Mesenteric fat pad (tissue), 1 donor: Measurements from ENCODE around the gene ERLEC1. TPM values are rescaled to one million over a fixed set of nuclear protein-coding genes. Genes with fewer than 3 reads are reported as not detected.
"Not testable (repeated sequence)": the region's sequence is repeated elsewhere in the genome, so short reads cannot be mapped to it uniquely, and the experiment has no call there.

ENCODE experiments used
- DNase-seq: peaks from one replicate; pipeline ENCODE4 v3.0.0-alpha.2; 2020; ENCODE audit warnings: low spot score
- long read RNA-seq: library from polyadenylated mRNA; unstranded; transcript quantifications from one replicate; pipeline ENCODE4 v2.0.0, GENCODE V29; 2020
- total RNA-seq: library from RNA; stranded (reverse); fragmentation: NEBNext Ultra II Directional; extraction: Animal tissue kit (Norgen Biotek cat#: 25700); gene quantifications from one replicate; pipeline ENCODE4 v1.2.1, GENCODE V29; 2021
- donor health status: DM: yes; HTN: yes; CAD: no.

Gene ERLEC1, protein sequence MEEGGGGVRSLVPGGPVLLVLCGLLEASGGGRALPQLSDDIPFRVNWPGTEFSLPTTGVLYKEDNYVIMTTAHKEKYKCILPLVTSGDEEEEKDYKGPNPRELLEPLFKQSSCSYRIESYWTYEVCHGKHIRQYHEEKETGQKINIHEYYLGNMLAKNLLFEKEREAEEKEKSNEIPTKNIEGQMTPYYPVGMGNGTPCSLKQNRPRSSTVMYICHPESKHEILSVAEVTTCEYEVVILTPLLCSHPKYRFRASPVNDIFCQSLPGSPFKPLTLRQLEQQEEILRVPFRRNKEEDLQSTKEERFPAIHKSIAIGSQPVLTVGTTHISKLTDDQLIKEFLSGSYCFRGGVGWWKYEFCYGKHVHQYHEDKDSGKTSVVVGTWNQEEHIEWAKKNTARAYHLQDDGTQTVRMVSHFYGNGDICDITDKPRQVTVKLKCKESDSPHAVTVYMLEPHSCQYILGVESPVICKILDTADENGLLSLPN
- total RNA-seq, result 34.2 TPM
- long read RNA-seq, transcript ERLEC1-202 (13 exons, 2,271 nt), result minor isoform, 20 of 144 reads
- long read RNA-seq, transcript ERLEC1-201 (14 exons, 2,433 nt), result major isoform, 95 of 144 reads
- long read RNA-seq, partial matches to known transcripts, result 13 of 144 reads
- long read RNA-seq, other reads (novel, unspliced or antisense), result 16 of 144 reads

DNA sequence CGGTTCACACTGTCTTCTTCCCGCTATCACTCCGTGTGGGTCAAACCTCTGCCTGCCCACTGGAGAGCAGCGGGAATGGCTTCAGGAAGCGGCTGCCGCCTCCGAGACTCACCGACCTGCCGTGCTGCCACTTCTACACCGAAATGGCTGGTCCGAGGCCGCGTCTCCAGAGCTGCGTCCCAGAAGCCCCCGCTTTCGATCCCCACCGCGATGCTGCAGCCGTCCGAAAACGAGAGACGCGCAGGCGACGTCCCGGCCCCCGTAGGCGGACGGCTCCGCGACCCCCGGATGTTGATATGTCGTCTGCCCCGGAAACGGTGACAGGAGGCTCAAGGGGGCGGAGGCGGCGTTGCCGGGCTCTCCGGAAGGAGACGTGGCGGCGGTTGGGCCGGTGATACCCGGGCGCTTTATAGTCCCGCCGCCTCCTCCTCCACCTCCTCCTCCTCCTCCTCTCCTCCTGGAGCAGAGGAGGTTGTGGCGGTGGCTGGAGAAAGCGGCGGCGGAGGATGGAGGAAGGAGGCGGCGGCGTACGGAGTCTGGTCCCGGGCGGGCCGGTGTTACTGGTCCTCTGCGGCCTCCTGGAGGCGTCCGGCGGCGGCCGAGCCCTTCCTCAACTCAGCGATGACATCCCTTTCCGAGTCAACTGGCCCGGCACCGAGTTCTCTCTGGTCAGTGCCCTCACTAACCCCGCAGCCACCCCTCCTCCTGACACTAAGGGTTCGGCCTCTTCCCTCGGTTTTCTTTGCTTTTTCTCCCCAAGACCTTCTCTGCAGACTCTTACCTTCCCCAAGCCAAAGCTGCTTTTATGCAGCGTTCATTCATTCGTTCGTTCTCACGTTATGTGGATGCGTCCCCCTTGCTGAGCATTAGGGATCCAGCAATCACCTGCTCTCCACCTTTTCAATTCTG is at the start of gene ERLEC1, which contains the start of gene ASB3:
TSS of gene ERLEC1 (plus strand) at position 340 of the 909 bp plus-strand sequence. CDS start at position 507, 167 bp downstream.
TSS of gene ASB3 (minus strand) at position 249 of the 909 bp plus-strand sequence. CDS start 21,381 bp downstream, outside the sequence.
- peak; percentile 95 for DNase-seq

DNA sequence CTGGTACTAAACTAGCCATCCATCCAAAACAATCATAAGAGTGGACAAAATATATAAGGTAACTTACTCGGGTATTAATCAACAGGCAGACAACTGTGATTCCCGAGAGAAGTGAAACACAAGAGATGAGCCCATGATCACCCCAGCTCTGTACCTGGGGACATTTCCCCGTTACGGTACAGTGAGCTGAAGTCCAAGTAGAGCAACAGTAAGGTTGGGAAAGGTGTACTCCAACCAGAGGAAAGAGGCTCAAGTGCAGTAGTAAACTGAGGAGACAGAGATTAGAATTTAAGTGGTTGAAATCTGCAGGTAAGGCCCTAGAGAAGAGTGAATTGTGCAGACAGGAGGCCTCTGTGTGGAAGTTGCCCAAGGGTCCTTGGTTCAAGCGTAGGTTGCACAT is 49.8 kb upstream of the ERLEC1 start:
- DNase-seq, result no peak

DNA sequence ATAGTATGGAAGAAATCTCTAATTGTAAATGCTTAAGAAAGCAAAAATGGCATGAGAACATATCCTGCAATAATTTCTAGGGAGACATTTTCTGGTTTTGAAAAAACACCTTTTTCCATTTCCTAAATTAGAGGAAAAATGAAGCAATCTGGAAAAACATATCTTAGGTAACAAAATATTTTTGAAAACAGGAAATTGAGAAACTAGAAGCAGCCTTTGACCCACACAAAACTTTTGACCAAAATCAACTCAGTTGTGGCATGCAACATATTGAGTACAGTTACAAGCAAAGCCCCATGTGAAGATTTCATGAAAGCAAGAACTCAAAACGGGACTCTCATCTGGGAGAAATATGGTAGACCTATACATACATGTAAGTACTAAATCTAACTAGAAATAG is 47.8 kb upstream of the ERLEC1 start:
- DNase-seq, result no peak

DNA sequence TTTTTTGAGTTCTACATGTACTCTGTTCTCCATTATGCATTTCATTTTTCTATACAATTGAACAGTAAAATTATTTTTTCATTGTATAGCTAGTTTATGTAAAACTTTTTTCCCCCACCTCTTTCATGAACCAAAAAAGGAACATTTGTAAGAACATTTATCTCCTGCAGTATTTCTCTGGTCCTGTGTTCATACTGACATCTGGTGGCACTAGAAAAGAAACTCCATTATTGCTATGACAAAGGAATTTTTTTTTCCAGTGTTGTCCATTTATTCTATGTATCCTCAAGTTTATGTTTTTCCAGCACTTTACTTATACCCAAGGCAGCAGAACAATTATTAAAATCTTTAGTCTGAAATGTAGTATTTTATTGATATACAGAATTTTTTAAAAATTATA is 46.7 kb upstream of the ERLEC1 start:
- no peak for DNase-seq

DNA sequence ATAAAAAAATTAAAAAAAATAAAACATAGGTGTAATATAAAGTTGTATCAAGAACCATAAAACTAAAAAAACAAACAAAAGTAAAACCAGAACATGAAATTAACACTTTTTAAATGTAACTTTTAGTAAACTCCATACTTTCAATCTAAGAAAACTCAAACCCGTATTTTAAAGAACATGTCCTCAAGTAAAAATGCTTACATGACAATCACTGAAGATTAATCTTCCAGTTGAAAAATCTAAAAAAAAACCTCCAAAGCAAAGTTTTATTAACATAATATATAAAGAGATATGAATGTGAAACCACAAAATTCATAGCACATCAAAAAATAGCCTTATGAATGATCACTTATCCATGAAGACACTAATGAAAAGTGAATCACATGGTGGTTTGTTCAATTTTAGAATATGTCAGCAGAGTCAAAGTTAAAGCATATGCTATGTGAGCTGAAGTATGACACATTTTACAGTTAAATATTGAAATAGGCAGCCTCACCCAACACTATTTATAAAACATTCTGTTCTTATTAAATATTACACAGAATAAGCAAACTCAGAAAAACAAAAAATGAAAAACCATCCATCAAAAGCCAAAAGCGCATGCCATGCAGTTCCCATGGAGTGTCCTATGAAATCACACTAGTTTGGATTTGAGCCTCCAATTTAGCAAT is 42.3 kb upstream of the ERLEC1 start:
- DNase-seq, result no peak

DNA sequence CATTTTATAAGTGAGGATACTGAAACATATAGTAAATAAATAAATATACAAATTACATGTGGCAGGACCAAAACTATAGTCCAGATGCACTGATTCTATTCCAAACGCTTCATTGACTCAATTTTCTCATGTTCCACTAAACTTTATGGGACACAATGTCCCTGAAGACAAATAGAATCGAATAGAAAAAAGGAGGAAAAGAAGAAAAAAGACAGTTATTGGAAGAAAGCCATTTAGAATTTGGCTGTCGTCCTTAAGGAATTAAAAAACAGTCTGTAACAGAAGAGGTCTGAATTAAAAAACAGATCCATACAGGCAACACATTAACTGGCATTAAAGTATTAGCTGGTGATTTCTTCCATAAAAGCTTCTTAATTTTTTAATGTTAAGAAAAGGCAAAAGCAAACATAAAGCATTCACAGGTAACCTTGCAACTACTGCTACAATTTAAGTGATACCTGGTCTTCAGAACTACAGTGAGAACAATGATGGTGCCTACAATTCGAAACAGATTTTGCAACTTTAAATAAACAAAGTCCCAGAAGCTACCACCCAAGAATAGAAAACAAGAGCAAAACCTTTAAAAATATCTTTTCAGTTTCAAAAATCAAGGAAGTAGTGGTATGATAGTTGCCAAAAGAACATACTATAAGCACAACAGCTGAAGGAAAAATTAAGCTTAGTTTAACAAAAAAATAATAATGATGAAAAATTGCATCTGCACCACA is 36.6 kb upstream of the ERLEC1 start:
- DNase-seq, result no peak

DNA sequence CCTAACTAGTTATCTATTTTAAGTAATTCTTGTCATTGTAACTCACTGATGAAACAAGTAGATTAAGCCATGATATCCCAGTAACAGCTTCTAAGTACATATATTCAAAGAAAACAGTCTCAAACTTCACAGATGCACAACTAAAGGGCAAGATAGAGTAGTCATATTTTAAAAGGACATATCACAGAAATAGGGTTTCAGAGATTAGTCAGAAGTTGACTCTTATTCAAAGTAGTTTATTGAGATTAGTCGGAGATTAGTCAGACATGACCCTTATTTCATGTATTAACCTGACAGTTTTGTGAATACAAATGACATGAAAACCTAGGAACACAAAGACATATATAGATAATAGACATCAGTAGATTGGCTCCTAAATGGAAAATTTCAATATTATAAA is 35.1 kb upstream of the ERLEC1 start:
- DNase-seq, result no peak

DNA sequence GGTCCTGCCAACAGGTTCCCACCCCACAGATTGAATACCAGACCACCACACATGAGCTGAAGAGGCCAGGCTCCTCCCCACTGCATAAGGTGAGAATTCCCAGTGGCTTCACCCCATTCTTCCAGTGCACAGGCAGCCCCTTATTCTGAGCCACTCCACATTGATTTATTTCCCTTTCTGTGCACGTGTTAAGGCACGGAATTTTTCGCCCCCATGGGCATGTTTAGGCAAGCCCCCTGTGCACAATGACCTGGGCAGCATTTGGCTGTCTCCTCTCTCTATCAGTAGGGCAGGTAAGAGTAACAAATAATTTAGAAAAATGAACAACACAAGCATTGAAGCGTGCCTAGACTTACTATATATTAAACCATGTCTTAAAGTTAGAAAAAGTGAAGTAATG is 34.5 kb upstream of the ERLEC1 start:
- no peak for DNase-seq

DNA sequence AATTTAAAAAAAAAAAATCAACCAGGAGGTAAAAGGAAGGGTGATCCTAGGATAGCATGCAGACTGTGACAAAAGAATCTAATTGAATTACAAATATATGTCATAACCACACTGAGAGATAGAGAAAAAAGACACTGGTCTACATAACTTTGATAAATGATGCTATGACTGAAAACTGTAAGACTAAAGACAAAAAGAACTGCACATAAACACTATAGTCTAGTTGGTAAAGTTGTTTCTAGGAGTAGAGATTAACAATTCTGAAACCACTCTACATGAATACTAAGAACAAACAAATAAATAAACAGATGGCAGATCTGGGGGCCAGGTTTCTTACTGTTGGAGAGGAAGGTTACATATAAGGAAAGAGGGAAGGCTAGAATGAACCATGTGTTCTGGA is 33.8 kb upstream of the ERLEC1 start:
- DNase-seq, result no peak

DNA sequence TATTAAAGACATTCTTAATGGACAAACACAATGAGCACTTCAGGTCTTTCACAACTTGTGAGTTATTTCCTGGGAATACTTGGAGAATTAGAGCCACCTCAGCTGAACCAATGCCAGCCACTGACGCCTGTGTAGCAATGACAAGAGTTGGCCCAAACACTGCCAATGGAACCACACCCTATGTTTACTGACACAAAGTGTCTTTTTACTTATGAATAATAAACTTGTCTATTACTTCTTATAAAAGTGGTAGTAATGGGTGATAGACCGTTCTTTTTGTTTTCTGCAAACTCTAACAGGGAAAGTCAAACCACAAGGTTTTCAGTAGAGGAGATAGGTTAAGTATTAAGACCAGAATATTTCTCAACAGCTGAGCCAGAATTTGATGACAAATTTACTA is 31.7 kb upstream of the ERLEC1 start:
- no peak for DNase-seq

DNA sequence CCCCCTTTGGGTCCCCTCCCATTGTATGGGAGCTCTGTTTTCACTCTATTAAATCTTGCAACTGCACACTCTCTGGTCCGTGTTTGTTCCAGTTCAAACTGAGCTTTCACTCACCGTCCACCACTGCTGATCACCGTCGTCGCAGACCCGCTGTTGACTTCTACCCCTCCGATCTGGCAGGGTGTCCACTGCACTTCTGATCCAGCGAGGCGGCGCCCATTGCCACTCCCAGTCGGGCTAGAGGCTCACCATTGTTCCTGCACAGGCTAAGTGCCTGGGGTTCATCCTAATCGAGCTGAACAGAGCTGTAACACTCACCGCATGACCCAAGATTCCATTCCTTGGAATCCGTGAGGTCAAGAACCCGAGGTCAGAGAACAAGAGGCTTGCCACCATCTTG is 30.2 kb upstream of the ERLEC1 start:
- DNase-seq, result no peak

DNA sequence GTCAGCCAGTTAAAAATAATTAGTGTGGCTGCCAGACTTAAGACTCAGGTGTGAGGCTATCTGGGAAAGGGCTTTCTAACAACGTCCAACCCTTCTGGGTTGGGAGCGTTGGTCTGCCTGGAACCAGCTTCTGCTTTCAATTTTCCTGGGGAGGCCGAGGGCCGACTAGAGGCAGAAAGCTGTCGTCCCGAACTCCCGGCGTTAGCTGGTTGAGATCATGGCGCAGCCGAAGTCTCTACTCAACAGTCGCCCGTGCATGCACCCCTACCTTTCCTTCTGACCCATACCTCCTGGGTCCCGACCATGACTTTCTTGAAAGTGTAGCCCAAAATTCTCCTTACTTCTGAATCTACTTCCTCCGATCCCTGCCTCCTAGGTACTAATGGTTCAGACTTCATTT is 29.6 kb upstream of the ERLEC1 start:
- not testable (repeated sequence) for DNase-seq

DNA sequence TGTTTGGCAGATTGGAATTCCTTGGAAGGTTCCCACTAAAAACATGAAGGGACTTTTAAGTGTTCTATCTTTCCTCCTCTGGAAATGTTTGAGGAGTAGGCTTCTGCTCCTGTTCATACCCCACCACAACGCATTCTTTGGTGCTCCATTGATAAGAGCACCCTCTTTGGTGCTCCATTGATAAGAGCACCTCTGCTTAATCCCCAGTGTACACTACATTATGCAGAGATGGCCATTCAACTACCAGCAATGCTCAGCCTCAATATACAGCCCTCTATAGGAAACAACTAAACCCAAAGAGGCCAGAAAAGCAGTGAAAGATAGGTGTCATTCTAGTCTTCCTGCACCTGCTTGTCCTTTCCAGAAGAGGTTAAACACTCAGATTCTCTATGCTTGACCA is 21.1 kb upstream of the ERLEC1 start:
- no peak for DNase-seq

DNA sequence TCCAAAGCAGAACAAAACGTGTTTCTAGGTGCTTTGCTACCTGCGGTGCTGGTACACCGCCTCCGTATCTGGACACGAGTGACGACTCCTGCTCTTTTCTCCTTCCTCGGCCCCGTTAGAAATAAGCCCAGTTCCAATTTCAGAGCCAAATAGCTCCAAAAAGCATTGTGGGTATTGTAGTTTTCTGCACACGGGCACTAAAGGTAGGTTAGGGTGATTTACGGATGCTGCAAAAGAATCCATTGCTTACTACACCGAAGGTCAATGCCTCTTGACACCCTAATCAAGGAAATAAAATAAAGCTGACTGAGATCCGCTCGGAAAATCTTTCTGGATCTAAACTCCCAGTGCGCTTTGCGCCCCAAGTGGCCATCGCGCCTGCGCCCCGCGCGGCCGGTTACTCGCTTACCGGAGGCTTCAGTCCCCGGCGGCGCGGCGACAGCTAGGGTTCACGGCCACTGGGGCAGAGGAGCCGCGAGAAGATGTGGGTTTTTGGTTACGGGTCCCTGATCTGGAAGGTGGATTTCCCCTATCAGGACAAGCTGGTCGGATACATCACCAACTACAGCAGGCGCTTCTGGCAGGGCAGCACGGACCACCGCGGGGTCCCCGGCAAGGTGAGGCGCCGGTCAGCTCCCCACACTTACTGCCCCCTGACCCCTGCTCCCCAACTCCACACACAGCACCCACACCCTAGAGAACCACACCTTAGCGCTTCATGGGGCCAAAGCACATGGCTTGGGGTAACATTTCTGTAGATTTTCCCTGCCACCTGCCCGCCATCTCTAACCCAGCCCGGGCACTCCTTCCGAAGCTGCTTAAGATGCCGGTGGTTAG is 19.2 kb upstream of the ERLEC1 start, which contains the start of gene CHAC2:
TSS of gene CHAC2 (plus strand) at position 400 of the 837 bp plus-strand sequence. CDS start at position 483, 83 bp downstream.
- peak; percentile 94 for DNase-seq

DNA sequence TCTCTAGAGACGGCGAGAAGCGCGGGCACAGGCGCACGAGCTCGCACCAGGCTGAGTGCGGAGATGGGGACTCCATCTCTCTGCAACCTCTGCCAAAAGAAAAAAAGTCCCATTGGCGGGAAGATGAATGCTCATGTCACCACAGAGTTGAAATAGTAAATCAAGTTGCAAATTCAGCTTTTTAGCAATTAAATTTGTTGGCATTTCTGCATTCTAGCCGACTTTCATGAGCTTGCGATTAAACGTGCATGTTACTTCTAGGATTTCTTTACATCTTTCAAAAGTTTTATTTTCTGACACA is 18.7 kb upstream of the ERLEC1 start:
- DNase-seq, result no peak

DNA sequence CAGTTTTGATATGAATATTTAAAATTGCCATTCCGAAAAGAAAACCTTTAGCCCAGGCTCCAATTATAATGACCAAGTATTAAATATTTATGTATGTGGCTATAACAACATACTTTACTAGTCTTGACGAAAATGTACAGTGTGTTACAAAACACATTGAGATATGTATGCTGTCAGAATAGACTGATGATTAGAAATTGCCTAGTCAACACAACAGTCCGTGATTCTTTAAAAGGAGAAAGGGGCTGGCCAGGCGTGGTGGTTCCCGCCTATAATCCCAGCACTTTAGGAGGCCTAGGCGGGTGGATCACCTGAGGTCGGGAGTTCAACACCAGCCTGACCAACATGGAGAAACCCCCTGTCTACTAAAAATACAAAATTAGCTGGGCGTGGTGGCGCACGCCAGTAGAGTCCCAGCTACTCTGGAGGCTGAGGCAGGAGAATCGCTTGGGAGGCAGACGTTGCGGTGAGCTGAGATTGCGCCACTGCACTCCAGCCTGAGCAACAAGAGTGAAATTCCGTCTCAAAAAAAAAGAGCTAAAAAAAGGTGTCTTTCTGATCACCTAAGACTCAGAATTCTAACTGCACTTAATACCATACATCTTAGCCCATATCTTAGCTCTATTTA is 17.4 kb upstream of the ERLEC1 start:
- no peak for DNase-seq

DNA sequence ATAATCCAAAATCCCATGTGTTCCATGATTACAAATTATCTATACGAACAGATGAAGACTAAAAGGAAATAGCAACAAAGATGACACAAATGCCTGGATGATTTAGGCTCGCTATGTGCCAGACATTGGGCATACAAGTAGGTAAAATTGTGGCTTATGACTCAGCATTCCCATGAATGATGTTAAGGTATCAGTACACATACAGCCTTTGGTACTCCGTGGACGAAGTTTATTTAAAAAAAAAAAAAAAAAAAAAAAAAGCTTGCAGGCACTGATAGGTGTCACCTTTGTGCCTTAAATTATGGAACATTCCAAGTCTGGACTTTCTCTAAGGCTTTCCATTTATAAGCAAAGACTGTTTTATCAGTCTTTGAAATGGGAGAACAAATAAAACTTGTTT is 16.6 kb upstream of the ERLEC1 start:
- DNase-seq, result no peak

DNA sequence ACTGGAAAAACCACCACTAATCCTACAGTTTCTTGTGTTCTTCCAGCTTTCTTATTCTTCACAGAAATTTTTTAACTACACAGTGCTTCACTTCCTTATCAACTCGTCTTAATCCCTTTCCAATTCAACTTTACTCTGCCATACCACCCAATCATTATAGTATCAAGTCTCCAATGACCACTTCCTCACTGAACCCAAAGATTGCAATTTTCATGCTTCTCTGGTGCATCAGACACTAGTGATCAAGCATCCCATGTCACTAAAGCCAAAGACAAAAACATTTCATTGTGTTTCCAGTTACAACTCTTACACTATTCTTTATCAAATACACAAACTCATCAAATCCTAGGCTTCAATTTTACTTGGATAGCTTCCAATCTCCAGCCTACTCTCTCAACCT is 9.7 kb upstream of the ERLEC1 start:
- DNase-seq, result no peak

DNA sequence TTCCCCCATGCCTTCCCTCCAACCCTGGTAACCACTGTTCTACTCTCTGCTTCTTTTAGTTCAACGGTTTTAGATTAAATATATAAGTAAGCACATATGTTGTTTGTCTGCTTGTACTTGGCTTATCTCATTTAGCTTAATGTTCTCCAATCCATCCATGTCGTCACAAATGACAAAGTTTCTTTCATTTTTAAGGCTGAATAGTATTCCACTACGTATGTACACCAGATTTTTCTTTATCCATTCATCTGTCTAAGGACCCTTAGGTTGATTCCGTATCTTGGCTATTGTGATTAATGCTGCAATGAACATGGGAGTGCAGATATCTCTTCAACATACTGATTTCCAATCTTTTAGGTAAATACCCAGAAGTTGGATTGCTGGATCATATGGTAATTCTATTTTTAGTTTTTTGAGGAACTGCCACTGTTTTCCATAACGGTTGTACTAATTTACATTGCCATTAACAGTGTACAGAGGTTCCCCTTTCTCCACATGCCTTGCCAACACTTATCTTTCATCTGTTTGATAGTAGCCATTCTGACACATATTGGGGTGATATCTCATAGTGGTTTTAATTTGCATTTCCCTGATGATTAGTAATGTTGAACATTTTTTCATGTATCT is 8.2 kb upstream of the ERLEC1 start:
- no peak for DNase-seq
